Activated CD4-positive, CD25-positive, alpha-beta regulatory T cell treated with anti-CD3 and anti-CD28 coated beads, Interleukin-2, amount 50 U/mL, for 72 hours (primary cell): ENCODE results near the gene NLGN4Y.

Experiments
- DNase-seq: peaks from one replicate; pipeline ENCODE4 v3.0.0; 2021

Gene NLGN4Y

DNA sequence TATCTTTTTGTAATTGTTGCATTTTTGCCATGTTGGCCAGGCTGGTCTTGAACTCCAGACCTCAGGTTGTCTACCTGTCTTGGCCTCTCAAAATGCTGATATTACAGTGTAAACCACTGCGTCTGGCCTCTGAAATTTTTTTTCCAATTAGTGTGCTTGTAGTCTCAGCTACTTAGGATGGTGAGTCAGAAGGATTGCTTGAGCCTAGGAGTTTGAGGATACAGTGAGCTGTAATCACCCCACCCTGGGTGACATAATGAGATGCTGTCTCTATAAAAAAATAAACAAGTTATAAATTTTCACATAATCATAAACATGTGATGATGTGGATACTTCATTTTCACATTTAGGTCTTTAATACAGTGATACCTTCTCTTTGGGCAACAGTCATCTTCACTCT, 154.9 kb downstream of the NLGN4Y start:
- no peak for DNase-seq

DNA sequence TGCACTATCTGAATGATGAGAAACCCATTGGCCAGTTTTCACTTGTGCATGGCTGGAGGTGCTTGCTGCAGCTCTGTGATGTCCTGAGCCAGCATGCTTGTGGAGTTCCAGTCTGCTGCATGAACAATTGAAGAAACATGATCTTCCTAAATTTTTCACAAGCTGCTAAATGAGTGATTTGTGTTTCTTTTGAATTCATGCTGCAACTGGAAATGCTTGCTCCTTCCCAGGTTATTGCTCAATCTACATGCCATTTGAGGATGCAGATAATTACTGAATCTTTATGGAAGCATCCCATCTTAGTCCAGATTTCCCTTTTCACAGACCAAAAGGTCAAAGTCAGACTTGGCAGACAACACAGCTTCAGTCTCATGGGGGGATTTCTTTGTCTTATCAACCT, 170.2 kb downstream of the NLGN4Y start:
- DNase-seq = no peak

DNA sequence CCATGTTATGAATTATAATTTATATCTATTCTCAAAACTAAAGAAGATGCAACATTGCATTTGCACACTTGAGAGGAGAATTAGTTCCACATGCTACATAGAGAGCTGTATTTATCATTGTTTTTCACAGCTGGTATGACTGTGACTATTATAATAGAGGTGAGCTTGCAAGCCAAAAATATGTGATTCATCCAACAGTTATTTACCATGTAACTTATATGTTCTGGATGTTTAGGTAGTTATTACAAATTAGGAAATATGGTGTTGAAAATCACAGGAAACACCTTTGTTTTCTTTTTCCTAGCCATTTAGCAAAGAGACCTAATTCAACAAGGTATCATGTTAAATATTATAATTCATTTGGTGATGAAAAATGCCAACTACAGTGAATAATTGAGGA, 183.8 kb downstream of the NLGN4Y start:
- no peak for DNase-seq

DNA sequence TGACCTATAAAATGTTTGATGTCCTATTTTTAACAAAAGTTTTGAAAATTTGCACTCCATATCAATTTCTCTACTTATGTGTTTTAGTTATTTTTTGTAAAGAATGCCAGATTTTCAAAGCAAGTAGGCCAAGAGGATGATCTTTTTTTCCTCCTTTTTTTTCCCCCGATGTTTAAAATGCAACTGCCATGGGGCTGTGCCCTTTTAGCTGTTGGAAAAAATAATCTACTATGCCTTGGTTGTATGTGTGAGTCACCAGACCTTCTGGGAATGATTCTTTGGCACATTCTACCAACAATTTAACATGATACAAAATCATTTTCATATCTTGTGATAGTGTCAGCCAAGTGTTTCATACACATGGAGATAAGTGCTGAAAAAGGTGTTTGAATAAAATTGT, 217.3 kb downstream of the NLGN4Y start:
- DNase-seq = no peak

DNA sequence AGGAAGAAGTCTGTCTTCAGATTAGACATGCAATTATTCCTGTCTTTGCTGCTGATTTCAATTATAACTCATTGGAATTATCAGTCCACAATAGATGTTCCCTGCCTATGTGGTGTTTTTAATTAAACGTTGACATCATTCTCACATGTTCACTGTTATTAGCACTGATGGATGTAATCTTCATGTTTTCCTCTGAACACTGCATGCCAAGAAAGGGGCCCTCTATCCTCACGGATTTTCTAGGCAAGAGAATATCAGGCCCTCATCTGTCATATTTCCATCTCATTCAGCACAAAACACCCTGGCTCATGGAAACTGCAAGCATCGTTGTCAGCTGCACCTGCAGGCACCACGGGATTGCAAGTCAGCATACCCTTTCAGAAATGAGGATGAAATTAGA, 224.0 kb downstream of the NLGN4Y start:
- DNase-seq = no peak

DNA sequence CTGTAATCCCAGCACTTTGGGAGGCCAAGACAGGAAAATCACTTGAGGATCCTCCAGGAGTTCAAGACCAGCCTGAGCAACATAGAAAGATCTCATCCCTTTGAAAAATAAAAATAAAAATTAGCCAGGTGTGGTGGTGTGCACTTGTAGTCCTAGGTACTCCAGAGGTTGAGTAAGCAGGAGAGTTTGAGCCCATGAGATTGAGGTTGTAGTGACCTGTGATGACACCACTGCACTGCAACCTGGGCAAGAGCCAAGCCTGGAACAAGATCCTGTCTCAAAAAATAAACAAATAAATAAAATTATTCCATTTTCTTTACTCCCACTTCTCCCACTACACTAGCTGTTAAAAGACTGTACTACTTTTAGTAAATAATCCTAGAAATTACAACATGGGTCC, 231.2 kb downstream of the NLGN4Y start:
- no peak for DNase-seq

DNA sequence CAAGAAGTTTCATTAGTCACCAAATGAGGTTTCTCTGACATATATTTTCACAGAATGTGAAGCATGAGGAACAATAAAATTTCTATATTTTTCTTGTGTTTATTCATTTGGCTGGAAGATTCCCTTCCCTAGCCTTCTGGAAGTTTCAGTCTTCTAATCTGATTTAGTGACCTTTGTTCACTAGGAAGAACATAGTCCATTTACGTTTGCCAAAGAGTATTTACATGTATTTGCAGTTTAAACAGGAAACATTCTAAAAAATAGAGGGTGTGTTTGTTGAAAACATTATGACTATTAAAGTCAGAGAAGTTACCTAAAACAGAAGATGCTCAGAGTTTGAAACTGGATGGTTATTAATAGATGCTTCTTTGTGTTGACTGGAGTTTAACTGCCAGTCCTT, 238.6 kb downstream of the NLGN4Y start:
- no peak for DNase-seq

DNA sequence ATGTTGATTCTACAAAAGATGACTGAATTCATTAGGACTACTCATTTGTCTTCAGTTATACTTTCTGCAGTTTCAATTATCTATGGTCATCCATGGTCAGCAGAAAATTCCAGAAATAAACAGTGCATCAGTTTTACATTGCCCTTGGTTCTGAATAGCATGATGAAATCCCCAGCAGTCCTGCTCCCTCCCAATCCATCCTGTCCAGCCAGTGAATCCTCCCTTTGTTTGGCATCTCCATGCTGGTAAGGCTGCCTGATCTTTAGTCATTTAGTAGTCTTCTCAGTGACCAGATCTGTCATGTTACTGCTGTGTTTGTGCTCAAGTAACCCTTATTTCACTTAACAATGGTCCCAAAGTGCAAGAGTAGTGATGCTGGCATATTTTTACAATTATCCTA, 239.3 kb downstream of the NLGN4Y start:
- no peak for DNase-seq

DNA sequence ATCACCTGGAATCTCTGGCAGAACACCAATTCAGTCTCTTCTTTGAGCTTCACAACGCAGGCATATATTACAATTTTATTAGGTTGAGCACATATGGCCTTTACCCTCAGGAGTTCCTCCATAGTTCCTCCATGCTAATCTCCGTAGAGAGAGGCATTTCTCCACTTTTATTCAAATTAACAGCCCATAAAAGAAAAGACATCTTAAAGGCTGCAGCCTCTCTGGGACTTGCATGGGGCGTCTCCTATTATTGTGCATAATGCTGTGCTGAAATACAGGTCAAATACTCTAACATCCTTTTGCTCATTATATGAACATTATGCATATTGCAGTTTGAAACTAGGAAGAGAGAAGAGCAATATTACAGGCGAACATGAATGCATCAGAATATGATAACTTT, 253.9 kb downstream of the NLGN4Y start:
- DNase-seq = no peak

DNA sequence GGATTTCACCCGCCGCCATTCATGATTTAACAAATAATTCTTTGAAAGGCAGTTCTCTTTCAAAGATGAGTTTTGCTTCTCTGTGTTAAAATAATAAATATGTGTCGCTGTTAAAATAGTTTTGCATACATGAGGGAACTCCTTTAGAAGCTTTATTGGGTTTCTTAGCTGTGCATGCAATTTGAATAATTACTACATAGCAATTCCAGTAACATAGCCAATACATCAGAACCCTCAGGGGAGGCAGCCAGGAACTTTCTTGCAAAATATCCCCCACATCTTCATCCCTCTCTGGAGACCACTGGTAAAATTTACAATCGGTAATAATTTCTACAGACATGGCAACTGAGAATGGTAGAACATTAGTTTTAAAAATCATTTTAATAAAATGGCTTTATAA, 268.8 kb downstream of the NLGN4Y start:
- DNase-seq = no peak

DNA sequence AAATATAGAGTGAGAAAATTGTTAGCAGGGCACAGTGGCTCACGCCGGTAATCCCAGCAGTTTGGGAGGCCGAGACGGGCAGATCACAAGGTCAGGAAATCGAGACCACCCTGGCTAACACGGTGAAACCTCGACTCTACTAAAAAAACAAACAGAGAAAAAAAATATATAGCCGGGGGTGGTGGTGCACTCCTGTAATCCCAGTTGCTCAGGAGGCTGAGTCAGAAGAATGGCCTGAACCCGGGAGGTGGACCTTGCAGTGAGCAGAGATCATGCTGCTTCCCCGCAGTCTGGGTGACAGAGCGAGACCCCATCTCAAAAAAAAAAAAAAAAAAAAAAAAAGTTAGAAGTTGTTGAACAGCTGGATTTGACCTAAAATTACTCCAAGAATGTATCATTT, 269.3 kb downstream of the NLGN4Y start:
- DNase-seq = no peak

DNA sequence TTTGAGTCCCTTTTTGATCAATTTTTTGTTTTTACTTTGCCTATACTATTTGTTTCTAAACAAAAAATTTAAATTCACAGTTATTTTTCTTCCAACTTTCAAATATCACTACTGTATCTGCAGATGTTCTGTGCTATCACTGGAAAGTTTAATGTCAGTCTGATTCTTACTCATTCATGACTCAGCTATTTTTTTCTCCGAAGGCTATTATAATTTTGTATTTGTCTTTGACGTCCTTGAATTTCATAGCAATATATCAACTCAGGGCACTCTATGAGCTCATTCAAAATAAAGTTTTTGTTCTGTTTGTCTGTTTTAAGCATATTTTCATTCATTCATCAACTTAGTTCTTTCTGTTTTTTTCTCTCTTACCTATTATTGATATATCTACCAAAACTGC, 273.7 kb downstream of the NLGN4Y start:
- DNase-seq = no peak

DNA sequence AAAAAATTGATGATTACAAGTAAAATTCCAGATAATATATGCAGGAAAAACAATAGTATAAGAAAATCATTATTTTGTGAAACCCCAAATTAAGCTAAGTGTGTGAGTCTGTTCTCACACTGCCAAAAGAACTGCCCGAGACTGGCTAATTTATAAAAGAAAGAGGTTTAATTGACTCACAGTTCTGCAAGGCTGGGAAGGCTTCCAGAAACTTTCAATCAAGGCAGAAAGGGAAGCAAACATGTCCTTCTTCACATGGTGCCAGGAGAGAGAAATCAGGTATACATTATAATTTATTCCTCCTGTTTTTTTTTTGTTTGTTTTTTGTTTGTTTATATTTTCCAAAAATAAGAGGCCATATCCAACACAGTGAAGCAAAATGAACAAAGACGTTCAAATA, 276.8 kb downstream of the NLGN4Y start:
- no peak for DNase-seq

DNA sequence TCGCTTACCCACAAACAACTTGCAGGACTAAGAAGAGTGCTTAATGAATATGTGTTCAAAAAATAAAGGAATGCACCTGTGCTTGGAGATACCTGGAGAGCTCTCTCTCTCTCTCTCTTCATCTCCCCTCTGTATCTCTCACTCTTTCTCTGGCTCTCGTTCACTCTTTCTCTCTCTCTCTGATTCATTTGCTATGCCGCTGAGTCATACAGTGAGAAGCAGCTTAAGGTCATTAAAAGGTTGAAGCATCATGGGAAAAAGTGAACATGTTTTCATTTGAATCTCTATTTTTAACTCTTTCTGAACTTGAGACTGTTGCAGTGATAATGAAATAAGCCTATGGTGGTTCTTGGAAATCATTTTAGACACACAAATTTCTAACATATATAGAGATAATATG, 277.8 kb downstream of the NLGN4Y start:
- DNase-seq = no peak

DNA sequence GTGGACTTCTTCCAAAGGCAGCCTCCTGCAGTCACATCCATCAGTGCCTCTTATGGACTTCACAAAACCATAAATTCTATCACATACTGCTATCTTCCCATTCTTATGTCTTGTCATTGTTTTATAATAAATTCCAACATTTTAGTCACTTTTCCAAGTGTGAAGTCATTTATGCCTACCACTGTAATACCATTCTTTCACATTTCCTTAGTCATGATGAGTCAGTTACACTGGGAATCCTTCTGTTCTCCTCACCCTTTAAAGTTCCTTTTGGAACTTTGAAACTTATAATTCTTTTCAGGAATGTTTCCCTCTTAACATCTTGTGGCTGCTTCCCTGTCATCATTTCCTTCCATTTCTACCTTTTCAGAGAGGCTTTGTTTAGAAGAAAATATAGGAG, 279.7 kb downstream of the NLGN4Y start:
- DNase-seq = no peak

DNA sequence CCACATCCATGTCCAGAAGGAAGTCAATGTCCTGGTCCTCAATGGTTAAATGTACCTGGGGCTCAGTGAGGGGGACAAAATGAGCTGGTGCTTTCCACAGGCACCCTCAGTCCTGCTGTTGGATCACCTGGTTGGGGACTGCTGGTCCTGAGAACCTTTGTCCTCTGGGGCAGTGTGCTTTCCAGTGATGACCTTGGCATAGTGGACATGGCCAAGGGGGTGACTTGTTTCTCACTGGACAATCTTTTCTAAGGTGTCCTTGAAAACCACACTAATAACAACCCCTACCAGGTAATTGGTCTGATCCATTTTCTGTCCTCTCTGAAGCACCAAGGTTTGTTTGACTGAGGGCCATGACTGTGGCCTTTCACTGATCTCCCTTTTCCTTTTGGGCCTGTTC, 294.1 kb downstream of the NLGN4Y start:
- DNase-seq = no peak

DNA sequence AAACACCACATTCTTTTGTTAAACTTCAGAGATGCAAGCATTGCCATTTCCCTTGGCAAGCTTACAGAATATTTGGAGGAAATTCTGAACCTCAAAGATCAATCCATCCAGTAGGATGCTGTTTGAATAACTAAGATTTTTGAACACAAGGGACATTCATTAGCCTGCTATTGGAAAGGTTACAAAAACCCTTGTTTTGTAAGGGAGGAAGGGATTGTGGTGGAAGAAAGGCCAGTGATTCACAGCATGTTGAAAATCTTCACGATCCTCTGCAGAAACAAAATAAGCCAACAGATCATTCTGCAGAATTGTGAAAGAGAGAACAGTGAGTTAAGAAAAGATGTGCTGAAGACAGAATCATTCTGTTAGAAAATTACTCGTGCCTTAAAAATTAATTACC, 297.9 kb downstream of the NLGN4Y start:
- no peak for DNase-seq

DNA sequence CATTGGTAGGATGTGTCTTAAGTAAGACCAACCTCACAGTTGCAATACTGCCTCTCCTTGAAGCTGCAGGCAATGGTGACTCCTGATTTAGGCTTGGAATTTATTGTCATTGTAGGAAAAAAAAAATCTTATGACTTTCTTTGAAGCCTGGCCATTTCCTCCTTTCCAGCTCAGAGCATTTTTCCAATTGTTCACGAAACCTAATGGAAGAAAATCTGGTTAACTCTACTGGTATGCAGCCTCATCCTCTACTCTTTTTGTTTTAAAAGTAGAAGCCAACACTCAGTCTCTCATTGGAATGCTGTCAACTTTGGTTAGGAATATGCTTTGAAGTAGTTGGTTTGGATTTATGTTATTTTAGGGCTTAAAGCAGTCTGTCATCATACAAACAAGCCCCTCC, 298.6 kb downstream of the NLGN4Y start:
- no peak for DNase-seq

DNA sequence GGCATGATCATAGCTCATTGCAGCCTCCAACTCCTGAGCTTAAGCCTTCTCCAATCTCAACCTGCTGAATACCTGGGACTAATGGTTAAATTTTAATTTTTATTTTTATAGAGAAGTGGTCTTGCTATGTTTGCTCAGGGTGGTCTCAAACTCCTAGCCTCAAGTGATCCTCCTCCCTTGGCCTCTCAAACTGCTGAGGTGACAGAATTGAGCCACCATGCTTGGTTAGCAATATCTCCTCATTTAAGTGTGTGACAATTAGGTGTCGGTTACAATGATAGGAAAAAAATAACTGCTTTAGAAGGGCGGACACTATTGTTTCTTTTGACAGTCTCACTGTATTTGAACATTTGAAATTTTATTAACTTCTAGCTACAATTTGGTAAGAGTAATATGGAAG, 300.3 kb downstream of the NLGN4Y start:
- DNase-seq = no peak

DNA sequence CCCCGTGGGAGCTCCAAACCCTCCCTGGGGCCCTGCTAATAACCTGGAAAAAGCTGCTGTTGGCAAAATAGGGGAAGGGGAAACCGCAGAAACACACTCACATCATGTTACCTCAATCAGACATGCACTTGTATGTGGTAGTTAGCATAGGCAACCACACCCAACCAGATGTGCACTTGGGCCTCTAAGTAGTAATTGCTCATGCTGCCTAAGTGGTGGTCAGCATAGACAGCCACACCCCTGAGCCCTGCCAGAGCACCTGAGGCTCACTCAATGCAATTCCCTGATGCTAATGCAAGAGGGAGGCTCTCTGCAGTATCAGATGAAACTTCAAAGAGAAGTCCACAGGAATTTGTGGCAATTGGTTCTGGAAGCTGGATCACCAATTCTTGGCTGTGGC, 301.4 kb downstream of the NLGN4Y start:
- no peak for DNase-seq

DNA sequence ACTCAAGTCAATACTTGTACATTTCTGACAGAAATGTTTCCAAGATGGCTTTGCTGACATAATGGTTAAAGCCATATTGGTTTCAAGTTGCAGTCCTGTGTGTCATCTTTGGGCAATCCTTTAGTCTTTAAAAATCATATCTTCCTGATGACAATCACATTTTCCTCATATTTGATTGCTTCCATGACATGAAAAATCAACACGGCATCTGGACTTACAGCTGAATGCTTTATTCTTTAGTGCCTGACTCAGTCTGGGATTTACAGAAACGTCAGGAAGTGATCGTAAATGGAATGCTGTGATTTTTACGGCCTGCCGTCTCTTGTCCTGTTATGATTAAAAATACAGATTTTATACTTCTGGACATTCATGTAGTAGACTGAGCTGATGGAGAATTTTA, 304.2 kb downstream of the NLGN4Y start:
- DNase-seq = no peak

DNA sequence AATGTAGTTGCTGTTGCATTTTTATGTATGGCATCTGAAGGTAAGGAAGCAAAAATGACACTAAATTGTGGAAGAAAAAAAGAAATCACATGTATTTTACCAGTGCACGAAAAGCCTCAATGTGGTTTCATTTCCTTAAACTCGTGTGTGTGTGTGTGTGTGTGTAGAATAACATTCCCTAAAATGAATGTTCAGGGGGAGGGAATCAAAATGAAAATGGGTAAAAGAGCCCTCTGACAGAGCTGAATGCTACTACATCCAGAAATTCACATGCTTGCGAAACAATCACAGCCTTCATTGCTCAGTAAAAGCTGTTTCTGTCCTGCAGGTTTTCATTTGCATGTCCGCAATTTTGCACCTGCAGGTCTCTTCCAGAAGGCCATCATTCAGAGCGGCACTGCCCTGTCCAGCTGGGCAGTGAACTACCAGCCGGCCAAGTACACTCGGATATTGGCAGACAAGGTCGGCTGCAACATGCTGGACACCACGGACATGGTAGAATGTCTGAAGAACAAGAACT, 305.1 kb downstream of the NLGN4Y start:
- no peak for DNase-seq

DNA sequence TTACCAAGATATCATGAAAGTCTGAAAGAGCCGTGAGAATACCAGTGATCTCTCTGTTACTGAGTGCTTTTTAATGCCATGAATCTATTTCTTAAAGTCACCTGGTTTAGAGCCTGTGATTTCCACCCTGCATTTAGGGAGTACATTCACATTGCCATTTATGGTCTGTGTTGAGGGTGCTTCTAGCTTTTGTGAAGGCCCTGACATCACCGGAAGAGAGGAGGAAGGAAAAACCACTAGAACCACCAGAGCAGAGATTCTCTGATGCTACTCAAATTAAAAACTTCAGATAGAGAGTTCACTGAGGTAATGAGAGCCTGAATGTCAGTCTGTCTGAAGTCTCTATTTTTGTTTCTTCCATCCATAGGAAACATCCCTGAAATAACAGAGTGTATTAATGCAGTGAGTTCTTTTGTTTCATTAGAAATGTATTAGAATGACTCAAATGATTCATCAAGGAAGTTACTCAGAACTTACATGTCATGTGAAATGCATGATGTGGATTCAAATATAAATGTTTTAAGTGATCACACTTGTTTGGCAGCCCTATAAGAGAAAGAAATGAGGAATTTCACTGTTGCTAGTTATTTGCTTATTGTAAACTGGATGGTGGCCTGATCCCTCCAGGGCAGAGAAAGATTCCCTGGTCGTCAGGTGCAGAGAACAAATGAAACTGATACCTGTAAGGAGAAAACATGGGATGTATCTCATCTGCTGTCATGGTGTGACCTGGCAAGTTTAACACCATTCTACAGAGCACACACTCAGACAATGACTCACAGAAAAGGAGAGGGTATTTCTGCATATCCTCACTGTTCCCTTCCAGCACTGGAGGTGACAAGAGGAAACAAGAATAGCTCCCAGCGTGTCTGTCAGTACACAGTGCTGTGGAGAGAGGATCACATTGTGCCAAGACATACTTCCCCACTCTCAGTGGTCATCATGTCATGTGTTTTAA, 310.1 kb downstream of the NLGN4Y start:
- DNase-seq = no peak

DNA sequence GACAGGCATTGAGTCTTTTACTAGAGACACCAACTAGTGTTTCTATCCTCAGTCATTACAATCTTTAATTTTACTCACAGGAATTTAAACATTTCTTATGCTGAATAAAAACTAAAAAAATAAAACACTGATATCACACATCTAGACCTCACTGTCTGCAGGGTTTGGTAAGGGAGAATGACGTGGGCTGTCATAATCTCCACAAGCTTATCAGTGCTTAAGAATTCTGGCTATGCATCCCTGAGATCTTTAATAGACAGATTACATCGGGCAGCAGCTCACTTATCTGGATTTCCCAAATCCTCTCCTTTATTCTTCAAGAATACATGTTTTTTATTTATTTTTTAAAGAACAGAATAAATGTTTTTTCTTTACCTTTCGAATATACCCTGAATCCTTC, 313.1 kb downstream of the NLGN4Y start:
- DNase-seq = no peak

DNA sequence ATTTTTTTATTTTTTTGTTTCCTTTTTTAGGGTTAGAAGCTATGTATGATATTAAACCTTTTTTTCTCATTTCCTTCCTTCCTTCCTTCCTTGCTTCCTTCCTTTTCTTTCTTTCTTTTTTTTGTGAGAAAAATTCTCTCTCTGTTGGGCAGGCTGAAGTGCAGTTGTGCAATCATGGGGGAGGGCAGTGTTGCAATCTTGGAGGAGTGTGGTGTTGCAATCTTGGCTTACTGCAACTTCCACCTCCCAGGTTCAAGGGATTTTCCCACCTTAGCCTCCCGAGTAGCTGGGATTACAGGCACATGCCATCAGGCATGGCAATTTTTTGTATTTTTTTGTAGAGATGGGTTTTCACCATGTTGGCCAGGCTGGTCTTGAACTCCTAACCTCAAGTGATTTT, 326.4 kb downstream of the NLGN4Y start:
- DNase-seq = no peak
